Common myeloid progenitor, CD34-positive (primary cell): ENCODE data around the gene CCDC81.

Source experiments
- CTCF ChIA-PET: fragments of 350-600 bp; sonication (Branson Sonifier 250); formaldehyde crosslinking; loops from one replicate; lab custom pipeline; 2021; ENCODE audit warnings: antibody characterized with exemption; lab: Charles Lee
- POLR2A ChIA-PET: fragments of 350-600 bp; sonication (Branson Sonifier 250); formaldehyde crosslinking; loops from one replicate; lab custom pipeline; 2021; ENCODE audit warnings: antibody characterized with exemption; lab: Charles Lee
- DNase-seq, 3 donors: peaks; one replicate each; pipeline versions ENCODE4 v3.0.0 to v3.0.0-alpha.2; 2013
- H3K27ac ChIP-seq, 2 experiments: 1 replicate in 1 of 2; 2 replicates in 1 of 2; pipeline ENCODE4 v1.7.0; 2013; ENCODE audit warnings: inconsistent platforms in 2 of 2, low read length in 2 of 2, mild to moderate bottlenecking in 2 of 2, low read depth in 1 of 2, moderate library complexity in 1 of 2; ENCODE audit not compliant: severe bottlenecking in 2 of 2, insufficient read depth in 1 of 2, poor library complexity in 1 of 2
- H3K27me3 ChIP-seq, 5 experiments: replicated peaks in 2 of 5; 1 replicate in 3 of 5; 2 replicates in 2 of 5; pipeline versions ENCODE4 v1.6.1 to v1.7.0; 2013; ENCODE audit warnings: low read length in 4 of 5, mild to moderate bottlenecking in 2 of 5, moderate library complexity in 2 of 5, inconsistent platforms in 1 of 5; ENCODE audit not compliant: insufficient read depth in 5 of 5, control insufficient read depth in 4 of 5
- H3K36me3 ChIP-seq, 4 experiments: 1 replicate in 2 of 4; 2 replicates in 2 of 4; pipeline versions ENCODE4 v1.6.1 to v1.7.0; 2013; ENCODE audit warnings: low read length in 3 of 4, control low read depth in 1 of 4, mild to moderate bottlenecking in 1 of 4; ENCODE audit not compliant: control insufficient read depth in 4 of 4, insufficient read depth in 4 of 4
- H3K4me1 ChIP-seq, 4 experiments: 1 replicate in 3 of 4; 2 replicates in 1 of 4; pipeline versions ENCODE4 v1.6.1 to v1.7.1; 2013; ENCODE audit warnings: low read length in 3 of 4, mild to moderate bottlenecking in 3 of 4, control low read depth in 1 of 4, inconsistent platforms in 1 of 4, moderate library complexity in 1 of 4; ENCODE audit not compliant: control insufficient read depth in 4 of 4, insufficient read depth in 4 of 4; ENCODE audit errors: control extremely low read depth in 1 of 4
- H3K4me3 ChIP-seq, 7 experiments: 1 replicate in 4 of 7; 2 replicates in 3 of 7; pipeline versions ENCODE4 v1.5.1 to v1.7.0; 2013; ENCODE audit warnings: mild to moderate bottlenecking in 7 of 7, low read length in 6 of 7, moderate library complexity in 6 of 7, inconsistent platforms in 2 of 7, low read depth in 2 of 7, control low read depth in 1 of 7; ENCODE audit not compliant: insufficient read depth in 4 of 7, control insufficient read depth in 1 of 7; ENCODE audit errors: extremely low read depth in 1 of 7
- H3K9me3 ChIP-seq, 5 experiments: 1 replicate in 4 of 5; 2 replicates in 1 of 5; pipeline versions ENCODE4 v1.6.1 to v1.7.1; 2013; ENCODE audit warnings: low read length in 4 of 5, mild to moderate bottlenecking in 2 of 5, inconsistent platforms in 1 of 5, low read depth in 1 of 5, moderate library complexity in 1 of 5; ENCODE audit not compliant: control insufficient read depth in 4 of 5, insufficient read depth in 2 of 5; ENCODE audit errors: control extremely low read depth in 1 of 5
- WGBS: methylation state at CpG from one replicate; pipeline ENCODE4 v1.1.5; 2013; ENCODE audit not compliant: insufficient coverage; 5-methylcytosine and 5-hydroxymethylcytosine counted together

Gene CCDC81

GRCh38 chr11:86453290-86454030 lies 78.8 kb downstream of the CCDC81 start:
- DNase-seq, result peak in 1 of 3 donors; percentile 31
- Histone ChIP-seq H3K4me1 (peaks cover 0 to 17% (median under 1%) of the 10 kb centered on the region in 4 experiments), H3K9me3 (no peaks in the 10 kb centered on the region), H3K27me3 (no peaks in the 10 kb centered on the region), H3K36me3 (peaks cover 0 to 8% (median 1%) of the 10 kb centered on the region in 4 experiments), H3K27ac (no peak overlapping the region), H3K4me3 (no peak overlapping the region)
- ChIA-PET POLR2A (no interaction called here), CTCF (interaction anchor here (0.9 to 5.4 kb wide), 5 partner anchors 155 to 368 kb away, joined by 3 to 33 read pairs (median 4); no protein-coding TSS in a partner anchor)
- WGBS, result 60% methylated on average over 1 of the region's 2 CpGs

- DNase-seq, result peak; percentile 72 to 82 (median 76)
- ChIA-PET POLR2A (no interaction called here), CTCF (interaction anchor here (0.6 to 5.4 kb wide), 30 partner anchors 9 to 367 kb away, joined by 3 to 33 read pairs (median 4); no protein-coding TSS in a partner anchor)
- WGBS, result 16% methylated on average over 7 of the region's 9 CpGs
- Histone ChIP-seq H3K4me3 (no peak overlapping the region), H3K36me3 (peaks cover 0 to under 1% (median 0%) of the 10 kb centered on the region in 4 experiments), H3K27me3 (no peaks in the 10 kb centered on the region), H3K27ac (no peak overlapping the region), H3K4me1 (no peaks in the 10 kb centered on the region), H3K9me3 (no peaks in the 10 kb centered on the region)
Observed at GRCh38 chr11:86456075-86456939, 81.6 kb downstream of the CCDC81 start.

DNA sequence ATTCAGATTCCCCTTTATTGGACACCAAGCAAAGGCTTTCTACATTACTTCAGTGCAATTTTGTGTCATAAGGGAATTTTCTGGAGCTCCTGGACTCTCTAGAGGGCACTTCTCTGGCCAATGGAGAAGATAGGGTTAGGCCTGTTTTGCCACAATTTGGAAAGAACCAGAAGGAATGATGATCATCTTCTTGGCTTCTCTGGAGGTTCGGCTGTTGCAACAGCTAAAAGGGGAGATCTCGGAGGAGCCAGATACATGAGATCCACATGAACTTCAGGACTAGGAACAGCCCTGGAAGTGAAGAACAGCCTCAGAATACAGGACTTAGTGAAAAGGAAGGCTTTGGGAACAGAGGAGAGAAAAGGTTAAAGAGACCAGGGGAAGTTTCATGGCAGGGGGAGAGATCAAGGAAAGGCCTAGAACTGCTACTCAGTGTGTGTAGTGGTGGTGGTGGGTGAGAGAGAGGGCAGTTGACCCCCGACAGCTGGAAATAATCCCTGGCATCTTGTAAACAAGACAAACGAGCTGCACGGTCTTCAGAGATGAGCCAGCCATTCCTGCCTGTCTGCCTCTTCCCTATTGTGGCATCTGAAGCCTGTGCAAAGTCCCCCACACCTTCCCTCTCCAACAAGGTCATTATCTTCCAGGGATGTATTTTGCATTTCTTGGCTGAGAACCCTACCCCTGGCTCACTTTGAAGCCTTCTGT lies 83.8 kb downstream of the CCDC81 start:
- CTCF ChIA-PET, result interaction anchor here (1.1 to 5.4 kb wide), 5 partner anchors 10 to 363 kb away, joined by 3 to 33 read pairs (median 10); no protein-coding TSS in a partner anchor
- no peak for DNase-seq
- H3K27ac ChIP-seq, result no peak overlapping the region
- peaks cover 0 to 12% (median under 1%) of the 10 kb centered on the region in 4 experiments for H3K36me3 ChIP-seq
- no peak overlapping the region for H3K4me3 ChIP-seq
- no peaks in the 10 kb centered on the region for H3K9me3 ChIP-seq
- no peaks in the 10 kb centered on the region for H3K27me3 ChIP-seq
- WGBS, result 96% methylated on average over 5 of the region's 5 CpGs
- POLR2A ChIA-PET, result no interaction called here
- H3K4me1 ChIP-seq, result no peaks in the 10 kb centered on the region

DNA sequence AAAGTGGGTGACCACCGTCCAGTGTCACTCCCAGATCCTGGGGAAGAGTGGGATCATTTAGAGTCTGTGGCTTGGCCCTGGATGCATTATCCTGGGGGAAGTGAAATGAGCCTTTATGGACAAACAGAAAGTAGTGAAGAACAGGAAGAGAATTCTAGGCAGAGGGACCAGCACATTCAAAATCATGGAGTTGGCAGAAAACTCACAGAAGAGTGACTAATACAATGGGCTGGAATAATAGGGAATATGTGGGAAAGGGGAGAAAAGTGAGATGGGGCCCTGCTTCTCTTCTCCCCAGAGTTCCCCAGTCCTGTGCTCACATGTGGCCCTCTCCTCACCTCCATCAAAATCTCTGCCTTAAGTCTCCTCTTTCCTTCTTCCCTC lies 84.3 kb downstream of the CCDC81 start:
- Histone ChIP-seq H3K36me3 (peaks cover 0 to 12% (median under 1%) of the 10 kb centered on the region in 4 experiments), H3K27me3 (no peaks in the 10 kb centered on the region), H3K27ac (no peak overlapping the region), H3K4me1 (no peaks in the 10 kb centered on the region), H3K9me3 (no peaks in the 10 kb centered on the region), H3K4me3 (no peak overlapping the region)
- CTCF ChIA-PET, result interaction anchor here (1.2 to 5.4 kb wide), 3 partner anchors 12 to 358 kb away, joined by 3 to 33 read pairs (median 9); no protein-coding TSS in a partner anchor
- POLR2A ChIA-PET, result no interaction called here
- 90% methylated on average over 1 of the region's 1 CpG for WGBS
- no peak for DNase-seq

DNA sequence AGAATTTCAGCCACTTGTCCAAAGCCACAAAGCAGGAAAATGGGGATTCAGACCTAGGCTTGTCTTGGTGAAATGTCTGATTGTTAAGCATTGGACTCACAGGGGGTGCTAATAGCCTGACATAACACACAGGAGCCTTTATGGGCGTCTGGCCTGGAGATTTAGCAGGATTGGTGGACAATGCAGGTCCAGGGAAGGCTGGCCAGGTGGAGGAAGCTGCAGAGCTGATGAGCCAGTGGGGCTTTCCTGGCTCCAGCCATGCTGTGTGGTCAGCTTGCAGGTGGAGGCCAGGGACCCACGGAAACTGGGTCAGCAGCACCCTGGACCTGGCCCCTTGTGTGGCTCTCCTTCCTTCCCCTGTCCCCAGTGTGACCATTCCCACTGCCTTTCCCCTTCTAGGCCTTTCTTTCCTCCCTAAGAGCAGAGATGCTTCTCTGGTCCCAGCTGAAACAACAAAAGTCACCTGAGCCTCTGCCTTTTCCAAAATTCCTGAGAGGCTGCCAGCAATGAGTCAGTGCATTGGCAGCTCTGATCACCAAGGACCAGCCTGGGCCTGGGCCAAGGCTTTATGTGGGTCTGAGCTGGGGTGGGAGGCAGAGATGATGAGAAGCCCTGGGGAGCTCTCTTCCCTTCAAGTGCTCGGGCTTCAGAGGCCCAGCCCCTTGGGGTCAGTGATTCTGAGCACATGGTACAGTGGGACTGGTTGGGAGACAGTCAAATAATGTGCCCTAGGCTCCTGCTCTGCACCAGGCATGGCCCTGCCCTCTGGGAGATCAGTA lies 85.2 kb downstream of the CCDC81 start:
- Histone ChIP-seq H3K36me3 (peaks cover 0 to 17% (median 2%) of the 10 kb centered on the region in 4 experiments), H3K9me3 (no peaks in the 10 kb centered on the region), H3K4me3 (no peak overlapping the region), H3K4me1 (no peaks in the 10 kb centered on the region), H3K27me3 (no peaks in the 10 kb centered on the region), H3K27ac (no peak overlapping the region)
- 100% methylated on average over 1 of the region's 3 CpGs for WGBS
- POLR2A ChIA-PET, result interaction anchor here (0.6 kb wide), 1 partner anchor 168 kb away, joined by 3 read pairs; no protein-coding TSS in a partner anchor
- CTCF ChIA-PET, result interaction anchor here (0.9 to 1.2 kb wide), 2 partner anchors 9 to 149 kb away, joined by 3 read pairs; no protein-coding TSS in a partner anchor
- no peak for DNase-seq
